Measurements from ENCODE around the gene FLYWCH1. TPM values are rescaled to one million over a fixed set of nuclear protein-coding genes. Genes with fewer than 3 reads are reported as not detected.

The FLYWCH1 gene
- total RNA-seq, 2 experiments from 2014 or later = 26.1 to 61.9 TPM

DNA sequence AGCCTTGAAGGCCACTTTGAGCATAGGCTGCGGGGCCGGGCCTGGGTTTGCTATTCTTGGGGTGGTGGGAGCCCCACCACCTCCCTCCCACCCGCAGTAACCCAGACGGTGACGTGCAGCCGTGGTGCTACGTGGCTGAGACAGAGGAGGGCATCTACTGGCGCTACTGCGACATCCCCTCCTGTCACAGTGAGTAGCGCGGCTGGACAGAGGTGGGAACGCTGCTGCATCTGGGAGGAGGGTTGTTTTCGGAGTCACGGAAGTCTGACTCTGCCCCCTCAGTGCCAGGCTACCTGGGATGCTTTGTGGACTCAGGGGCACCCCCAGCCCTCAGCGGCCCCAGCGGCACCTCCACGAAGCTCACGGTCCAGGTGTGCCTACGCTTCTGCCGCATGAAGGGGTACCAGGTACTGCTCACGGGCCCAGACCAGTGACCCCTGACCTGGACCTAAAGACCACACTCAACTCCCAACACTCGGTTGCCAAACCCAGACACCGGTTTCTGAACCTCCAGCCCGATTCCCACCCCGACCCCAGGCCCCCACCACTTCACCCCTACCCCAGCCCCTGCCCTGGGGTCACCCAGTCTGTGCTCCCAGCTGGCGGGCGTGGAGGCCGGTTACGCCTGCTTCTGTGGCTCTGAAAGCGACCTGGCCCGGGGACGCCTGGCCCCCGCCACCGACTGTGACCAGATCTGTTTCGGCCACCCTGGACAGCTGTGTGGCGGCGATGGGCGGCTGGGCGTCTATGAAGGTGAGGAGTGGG lies 54.5 kb downstream of the FLYWCH1 start:
- Histone ChIP-seq H3K4me3 (ENCODE audit: low read depth, low read length, poor library complexity, severe bottlenecking) (no peak overlapping the region), H2AFZ (ENCODE audit: low read length) (no peak overlapping the region), H3K9me2 (ENCODE audit: insufficient read depth, low read length) (no peaks in the 10 kb centered on the region), H3K9me3 (ENCODE audit: low read length) (no peaks in the 10 kb centered on the region), H3K4me1 (ENCODE audit: insufficient read depth, low read length, poor library complexity, severe bottlenecking) (peaks cover 56% of the 10 kb centered on the region), H4K20me1 (ENCODE audit: insufficient read depth, low read length) (peaks cover 6% of the 10 kb centered on the region; the same call in 1 of the 2 replicates), H3K27ac (ENCODE audit: low read depth, low read length, poor library complexity, severe bottlenecking) (no peak overlapping the region), H3K79me2 (ENCODE audit: insufficient read depth, low read depth, low read length) (no peaks in the 10 kb centered on the region; the same call in 1 of the 2 replicates), H3K36me3 (ENCODE audit: insufficient read depth, low read length) (peaks cover 10% of the 10 kb centered on the region; the same call in 1 of the 2 replicates), H3K4me2 (ENCODE audit: low read length) (peak overlapping the region; percentile 40; the same call in 1 of the 2 replicates)
- no peak for DNase-seq (ENCODE audit: low spot score)
- no TSS peak for BruUV-seq (replicated peaks)
- no peak for TF ChIP-seq EZH2phosphoT487 (IDR thresholded peaks at IDR 0.05; ENCODE audit: borderline replicate concordance, low read depth, low read length)
- TF ChIP-seq, protein P1, sequence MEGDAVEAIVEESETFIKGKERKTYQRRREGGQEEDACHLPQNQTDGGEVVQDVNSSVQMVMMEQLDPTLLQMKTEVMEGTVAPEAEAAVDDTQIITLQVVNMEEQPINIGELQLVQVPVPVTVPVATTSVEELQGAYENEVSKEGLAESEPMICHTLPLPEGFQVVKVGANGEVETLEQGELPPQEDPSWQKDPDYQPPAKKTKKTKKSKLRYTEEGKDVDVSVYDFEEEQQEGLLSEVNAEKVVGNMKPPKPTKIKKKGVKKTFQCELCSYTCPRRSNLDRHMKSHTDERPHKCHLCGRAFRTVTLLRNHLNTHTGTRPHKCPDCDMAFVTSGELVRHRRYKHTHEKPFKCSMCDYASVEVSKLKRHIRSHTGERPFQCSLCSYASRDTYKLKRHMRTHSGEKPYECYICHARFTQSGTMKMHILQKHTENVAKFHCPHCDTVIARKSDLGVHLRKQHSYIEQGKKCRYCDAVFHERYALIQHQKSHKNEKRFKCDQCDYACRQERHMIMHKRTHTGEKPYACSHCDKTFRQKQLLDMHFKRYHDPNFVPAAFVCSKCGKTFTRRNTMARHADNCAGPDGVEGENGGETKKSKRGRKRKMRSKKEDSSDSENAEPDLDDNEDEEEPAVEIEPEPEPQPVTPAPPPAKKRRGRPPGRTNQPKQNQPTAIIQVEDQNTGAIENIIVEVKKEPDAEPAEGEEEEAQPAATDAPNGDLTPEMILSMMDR (conservative IDR thresholded peaks at IDR 0.05; ENCODE audit: low read length) = no peak
- intact Hi-C loops (cut with micrococcal nuclease; ENCODE audit: unreplicated experiment) = no loop called here
- CTCF ChIA-PET (ENCODE audit: unreplicated experiment) = no interaction called here
- POLR2A ChIA-PET = interaction anchor here (0.8 kb wide), 1 partner anchor 16 kb away, joined by 9 read pairs; no protein-coding TSS in a partner anchor

DNA sequence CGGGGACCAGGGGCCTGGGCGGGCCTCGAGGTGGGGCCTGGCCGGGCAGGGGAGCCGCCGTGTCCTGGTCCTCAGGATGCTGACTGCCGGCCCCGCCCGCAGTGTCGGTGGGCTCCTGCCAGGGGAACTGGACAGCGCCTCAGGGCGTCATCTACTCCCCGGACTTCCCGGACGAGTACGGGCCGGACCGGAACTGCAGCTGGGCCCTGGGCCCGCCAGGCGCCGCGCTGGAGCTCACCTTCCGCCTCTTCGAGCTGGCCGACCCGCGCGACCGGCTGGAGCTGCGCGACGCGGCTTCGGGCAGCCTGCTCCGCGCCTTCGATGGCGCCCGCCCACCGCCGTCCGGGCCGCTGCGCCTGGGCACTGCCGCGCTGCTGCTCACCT lies 55.1 kb downstream of the FLYWCH1 start:
- BruUV-seq (replicated peaks) = no TSS peak
- H3K4me2 ChIP-seq (ENCODE audit: low read length) = no peak overlapping the region
- no peak overlapping the region for H3K27ac ChIP-seq (ENCODE audit: low read depth, low read length, poor library complexity, severe bottlenecking)
- no peak overlapping the region for H3K4me3 ChIP-seq (ENCODE audit: low read depth, low read length, poor library complexity, severe bottlenecking)
- ChIA-PET POLR2A (no interaction called here), CTCF (ENCODE audit: unreplicated experiment) (no interaction called here)
- TF ChIP-seq, protein P1 (conservative IDR thresholded peaks at IDR 0.05; ENCODE audit: low read length) = no peak
- TF ChIP-seq EZH2phosphoT487 (IDR thresholded peaks at IDR 0.05; ENCODE audit: borderline replicate concordance, low read depth, low read length) = no peak
- DNase-seq (ENCODE audit: low spot score) = no peak
- H2AFZ ChIP-seq (ENCODE audit: low read length) = no peak overlapping the region
- intact Hi-C loops (cut with micrococcal nuclease; ENCODE audit: unreplicated experiment) = no loop called here
- H3K4me1 ChIP-seq (ENCODE audit: insufficient read depth, low read length, poor library complexity, severe bottlenecking) = peaks cover 62% of the 10 kb centered on the region
- no peaks in the 10 kb centered on the region; the same call in 1 of the 2 replicates for H3K79me2 ChIP-seq (ENCODE audit: insufficient read depth, low read depth, low read length)
- no peaks in the 10 kb centered on the region for H3K9me3 ChIP-seq (ENCODE audit: low read length)
- H4K20me1 ChIP-seq (ENCODE audit: insufficient read depth, low read length) = peaks cover 6% of the 10 kb centered on the region; the same call in 1 of the 2 replicates
- no peaks in the 10 kb centered on the region for H3K9me2 ChIP-seq (ENCODE audit: insufficient read depth, low read length)
- peaks cover 16% of the 10 kb centered on the region; the same call in 1 of the 2 replicates for H3K36me3 ChIP-seq (ENCODE audit: insufficient read depth, low read length)

DNA sequence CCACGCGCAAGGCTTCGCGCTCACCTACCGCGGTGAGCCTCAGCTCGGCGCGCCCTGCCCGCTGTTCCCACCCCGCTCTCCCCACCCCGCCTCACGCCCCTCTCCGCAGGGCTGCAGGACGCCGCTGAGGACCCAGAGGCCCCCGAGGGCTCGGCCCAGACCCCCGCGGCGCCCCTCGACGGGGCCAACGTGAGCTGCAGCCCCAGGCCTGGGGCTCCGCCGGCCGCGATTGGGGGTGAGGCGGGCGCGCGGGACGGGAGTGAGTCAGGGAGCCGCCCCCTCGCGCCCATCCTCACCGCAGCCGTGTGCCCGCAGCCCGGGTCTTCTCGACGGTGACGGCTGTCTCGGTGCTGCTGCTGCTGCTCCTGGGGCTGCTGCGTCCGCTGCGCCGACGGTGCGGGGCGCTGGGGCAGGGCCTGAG lies 55.5 kb downstream of the FLYWCH1 start:
- H3K79me2 ChIP-seq (ENCODE audit: insufficient read depth, low read depth, low read length) = no peaks in the 10 kb centered on the region; the same call in 1 of the 2 replicates
- no peak overlapping the region for H3K4me3 ChIP-seq (ENCODE audit: low read depth, low read length, poor library complexity, severe bottlenecking)
- intact Hi-C loops (cut with micrococcal nuclease; ENCODE audit: unreplicated experiment) = no loop called here
- H3K27ac ChIP-seq (ENCODE audit: low read depth, low read length, poor library complexity, severe bottlenecking) = no peak overlapping the region
- no peaks in the 10 kb centered on the region for H3K9me3 ChIP-seq (ENCODE audit: low read length)
- BruUV-seq (replicated peaks) = no TSS peak
- peaks cover 6% of the 10 kb centered on the region; the same call in 1 of the 2 replicates for H4K20me1 ChIP-seq (ENCODE audit: insufficient read depth, low read length)
- no peak for TF ChIP-seq EZH2phosphoT487 (IDR thresholded peaks at IDR 0.05; ENCODE audit: borderline replicate concordance, low read depth, low read length)
- TF ChIP-seq, protein P1 (conservative IDR thresholded peaks at IDR 0.05; ENCODE audit: low read length) = no peak
- POLR2A ChIA-PET = no interaction called here
- no peak overlapping the region for H3K4me2 ChIP-seq (ENCODE audit: low read length)
- no peak overlapping the region for H2AFZ ChIP-seq (ENCODE audit: low read length)
- H3K36me3 ChIP-seq (ENCODE audit: insufficient read depth, low read length) = peaks cover 20% of the 10 kb centered on the region; the same call in 1 of the 2 replicates
- no peaks in the 10 kb centered on the region for H3K9me2 ChIP-seq (ENCODE audit: insufficient read depth, low read length)
- H3K4me1 ChIP-seq (ENCODE audit: insufficient read depth, low read length, poor library complexity, severe bottlenecking) = peaks cover 66% of the 10 kb centered on the region
- no peak for DNase-seq (ENCODE audit: low spot score)
- CTCF ChIA-PET (ENCODE audit: unreplicated experiment) = no interaction called here

Data from OCI-LY7 (cell line).